GM18505 (cell line): ENCODE data around the gene PARD6A.

Source experiments
- ATAC-seq: cut with Tn5 transposase; IDR thresholded peaks from one replicate; pipeline ENCODE4 v1.9.1; 2021; ENCODE audit not compliant: unreplicated experiment
- POLR2A ChIP-seq: IDR thresholded peaks from 4 replicates; pipeline ENCODE4 v1.6.1; 2011; ENCODE audit warnings: borderline replicate concordance; ENCODE audit not compliant: insufficient read depth, insufficient read length; ENCODE audit errors: extremely low read depth

PARD6A gene

GRCh38 chr16:67701420-67701819, 40.7 kb downstream of the PARD6A start:
- no peak for TF ChIP-seq POLR2A
- ATAC-seq: no peak

- TF ChIP-seq POLR2A: no peak
- ATAC-seq: no peak
Measured at GRCh38 chr16:67702130-67702529, 41.4 kb downstream of the PARD6A start.

GRCh38 chr16:67703626-67704025, 42.9 kb downstream of the PARD6A start:
- TF ChIP-seq POLR2A: no peak
- ATAC-seq: no peak

GRCh38 chr16:67704110-67704509, 43.4 kb downstream of the PARD6A start:
- no peak for ATAC-seq
- TF ChIP-seq POLR2A: no peak

GRCh38 chr16:67707210-67707609, 46.5 kb downstream of the PARD6A start:
- no peak for ATAC-seq
- TF ChIP-seq POLR2A: no peak

- ATAC-seq: no peak
- no peak for TF ChIP-seq POLR2A
Measured at GRCh38 chr16:67707790-67708189, 47.0 kb downstream of the PARD6A start.

GRCh38 chr16:67708368-67708771, 47.6 kb downstream of the PARD6A start:
- ATAC-seq: no peak
- TF ChIP-seq POLR2A: no peak

- TF ChIP-seq POLR2A: no peak
- no peak for ATAC-seq
Measured at GRCh38 chr16:67709050-67709449, 48.3 kb downstream of the PARD6A start.

- no peak for ATAC-seq
- TF ChIP-seq POLR2A: no peak
Measured at GRCh38 chr16:67710607-67711006, 49.8 kb downstream of the PARD6A start.
